ENCODE data around the gene CX3CL1.

Gene CX3CL1

GRCh38 chr16:57355898-57356414, 16.3 kb upstream of the CX3CL1 start:
- TF ChIP-seq CTCF (IDR thresholded peaks at IDR 0.05; ENCODE audit: extremely low read depth, insufficient read depth, missing control alignments) = no peak
- no peak for DNase-seq (ENCODE audit: low spot score)
- in situ Hi-C loops (cut with MboI; ENCODE audit: low pct_unique_long_range_greater_than_20kb, low sequenced_read_pairs, unreplicated experiment) = no loop called here

- in situ Hi-C loops (cut with MboI; ENCODE audit: low pct_unique_long_range_greater_than_20kb, low sequenced_read_pairs, unreplicated experiment) = no loop called here
- no peak for TF ChIP-seq CTCF (IDR thresholded peaks at IDR 0.05; ENCODE audit: extremely low read depth, insufficient read depth, missing control alignments)
- no peak for DNase-seq (ENCODE audit: low spot score)
Measured at GRCh38 chr16:57356547-57356946, 15.7 kb upstream of the CX3CL1 start.

- peak; percentile 17 for DNase-seq (ENCODE audit: low spot score)
- no peak for TF ChIP-seq CTCF (IDR thresholded peaks at IDR 0.05; ENCODE audit: extremely low read depth, insufficient read depth, missing control alignments)
- in situ Hi-C loops (cut with MboI; ENCODE audit: low pct_unique_long_range_greater_than_20kb, low sequenced_read_pairs, unreplicated experiment) = no loop called here
Measured at GRCh38 chr16:57357330-57358085, 14.8 kb upstream of the CX3CL1 start.

- in situ Hi-C loops (cut with MboI; ENCODE audit: low pct_unique_long_range_greater_than_20kb, low sequenced_read_pairs, unreplicated experiment) = no loop called here
- TF ChIP-seq CTCF (IDR thresholded peaks at IDR 0.05; ENCODE audit: extremely low read depth, insufficient read depth, missing control alignments) = no peak
- peak; percentile 18 for DNase-seq (ENCODE audit: low spot score)
Measured at GRCh38 chr16:57358086-57358420, 14.2 kb upstream of the CX3CL1 start.

GRCh38 chr16:57358527-57359095, 13.7 kb upstream of the CX3CL1 start, which contains the start of gene CCL22:
CCL22 (plus strand) TSS chr16:57358783; CDS start chr16:57358817, 34 bp downstream.
- in situ Hi-C loops (cut with MboI; ENCODE audit: low pct_unique_long_range_greater_than_20kb, low sequenced_read_pairs, unreplicated experiment) = no loop called here
- peak; percentile 74 for DNase-seq (ENCODE audit: low spot score)
- no peak for TF ChIP-seq CTCF (IDR thresholded peaks at IDR 0.05; ENCODE audit: extremely low read depth, insufficient read depth, missing control alignments)

GRCh38 chr16:57360321-57360935, 11.9 kb upstream of the CX3CL1 start:
- TF ChIP-seq CTCF (IDR thresholded peaks at IDR 0.05; ENCODE audit: extremely low read depth, insufficient read depth, missing control alignments) = no peak
- in situ Hi-C loops (cut with MboI; ENCODE audit: low pct_unique_long_range_greater_than_20kb, low sequenced_read_pairs, unreplicated experiment) = no loop called here

More at GRCh38 chr16:57360321-57360935, 11.9 kb upstream of the CX3CL1 start:
- no peak for DNase-seq (ENCODE audit: low spot score)
